OCI-LY3 (cell line): ENCODE measurements around the gene THEM5.

Experiments used
- H2AFZ ChIP-seq: fragments of 200-600, 300-600 bp; shearing (Covaris generic); 2 replicates; pipeline ENCODE4 v1.6.0; 2014; ENCODE audit warnings: antibody characterized with exemption, low read depth, low read length
- H3K27ac ChIP-seq: fragments of 200-600, 300-600 bp; sonication (generic); 2 replicates; pipeline ENCODE4 v1.5.1; 2014; ENCODE audit warnings: mild to moderate bottlenecking, low read length, moderate library complexity, mixed read lengths
- H3K27me3 ChIP-seq: fragments of 200-600, 300-600 bp; sonication (generic); 2 replicates; pipeline ENCODE4 v1.6.1; 2014; ENCODE audit warnings: low read depth, low read length, mixed read lengths
- H3K36me3 ChIP-seq: fragments of 200-600, 300-600 bp; sonication (generic); replicated peaks from 2 replicates; pipeline ENCODE3; 2014; ENCODE audit warnings: low read depth, low read length, mixed read lengths
- H3K4me1 ChIP-seq: fragments of 300-600, 200-600 bp; sonication (generic); 2 replicates; pipeline ENCODE4 v1.6.1; 2014; ENCODE audit warnings: low read length, mixed read lengths
- H3K4me2 ChIP-seq: fragments of 200-600, 300-600 bp; sonication (generic); 2 replicates; pipeline ENCODE4 v1.6.1; 2014; ENCODE audit warnings: low read length, mixed read lengths
- H3K4me3 ChIP-seq: fragments of 300-600, 200-600 bp; sonication (generic); 2 replicates; pipeline ENCODE4 v1.5.1; 2014; ENCODE audit warnings: antibody characterized with exemption, mild to moderate bottlenecking, low read length, moderate library complexity
- H3K79me2 ChIP-seq: fragments of 300-600, 200-600 bp; shearing (Covaris generic); 2 replicates; pipeline ENCODE4 v1.6.1; 2014; ENCODE audit warnings: mild to moderate bottlenecking, low read length, mixed read lengths
- H3K9ac ChIP-seq: fragments of 300-600, 200-600 bp; shearing (Covaris generic); 2 replicates; pipeline ENCODE4 v1.6.0; 2014; ENCODE audit warnings: mild to moderate bottlenecking, low read length, moderate library complexity
- H3K9me3 ChIP-seq: fragments of 200-600, 300-600 bp; shearing (Covaris generic); 2 replicates; pipeline ENCODE4 v1.6.1; 2014; ENCODE audit warnings: low read length, mixed read lengths; ENCODE audit not compliant: insufficient read depth
- H4K20me1 ChIP-seq: fragments of 200-600, 300-600 bp; sonication (generic); 2 replicates; pipeline ENCODE4 v1.6.1; 2016; ENCODE audit warnings: low read length, mixed read lengths; ENCODE audit not compliant: insufficient read depth
- CTCF ChIP-seq: fragments of 200-600, 300-600 bp; sonication (generic); IDR thresholded peaks from 2 replicates; pipeline ENCODE4 v1.5.1; 2014; ENCODE audit warnings: antibody characterized with exemption, low read length, low read depth
- EZH2phosphoT487 ChIP-seq: fragments of 200-600 bp; shearing (Covaris generic); IDR thresholded peaks from 2 replicates; pipeline ENCODE4 v1.6.1; 2018; ENCODE audit warnings: antibody characterized with exemption, mixed run types, low read depth

THEM5 gene

DNA sequence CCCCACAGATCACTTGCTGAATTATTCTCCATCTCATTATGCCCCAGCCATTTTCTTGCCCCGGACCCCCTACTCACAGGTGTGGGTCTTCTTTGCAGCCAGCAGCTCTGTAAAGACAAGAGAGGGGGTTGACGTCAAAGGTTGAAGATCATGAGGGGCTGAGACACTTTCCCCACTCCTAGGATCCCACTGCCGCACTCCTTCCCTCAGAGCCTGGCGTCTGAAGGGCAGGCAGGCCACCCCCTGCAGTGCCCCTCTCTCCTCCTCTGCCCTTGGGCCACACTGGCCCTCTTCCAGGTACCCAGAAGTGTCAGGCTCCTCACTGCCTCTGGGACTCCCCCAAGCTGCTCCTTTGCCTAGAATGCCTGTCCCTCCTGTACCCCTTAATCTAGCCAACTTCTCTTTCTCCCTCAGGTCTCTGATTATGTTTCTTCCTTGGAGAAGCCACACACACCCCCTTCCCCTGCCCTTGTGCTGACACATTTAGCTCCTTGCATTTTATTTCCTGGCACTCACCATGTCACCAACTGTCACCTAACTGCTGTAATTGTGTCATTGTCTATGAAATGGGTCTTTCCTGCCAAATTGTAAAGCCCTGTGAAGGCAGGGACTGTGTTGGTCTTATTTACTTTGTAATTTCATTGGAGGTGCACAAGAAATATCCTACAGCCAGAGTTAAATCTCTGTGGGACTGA, 24.0 kb downstream of the THEM5 start:
- Histone ChIP-seq H3K79me2 (no peaks in the 10 kb centered on the region), H4K20me1 (no peaks in the 10 kb centered on the region), H3K4me2 (no peak overlapping the region), H3K9ac (no peak overlapping the region), H3K4me1 (peaks cover 11% of the 10 kb centered on the region), H3K27me3 (no peaks in the 10 kb centered on the region), H3K4me3 (no peak overlapping the region), H2AFZ (no peak overlapping the region), H3K9me3 (no peaks in the 10 kb centered on the region), H3K27ac (no peak overlapping the region), H3K36me3 (no peaks in the 10 kb centered on the region)
- TF ChIP-seq EZH2phosphoT487 (no peak), CTCF (no peak)

GRCh38 chr1:151828921-151829320, 24.6 kb downstream of the THEM5 start:
- Histone ChIP-seq H3K9ac (no peak overlapping the region), H2AFZ (no peak overlapping the region), H3K4me1 (peaks cover 11% of the 10 kb centered on the region), H3K9me3 (no peaks in the 10 kb centered on the region), H4K20me1 (no peaks in the 10 kb centered on the region), H3K4me3 (no peak overlapping the region), H3K27me3 (no peaks in the 10 kb centered on the region), H3K27ac (no peak overlapping the region), H3K36me3 (no peaks in the 10 kb centered on the region), H3K79me2 (no peaks in the 10 kb centered on the region), H3K4me2 (no peak overlapping the region)
- TF ChIP-seq EZH2phosphoT487 (no peak), CTCF (no peak)

GRCh38 chr1:151827853-151828252, 25.7 kb downstream of the THEM5 start:
- Histone ChIP-seq H3K27me3 (no peaks in the 10 kb centered on the region), H3K9ac (no peak overlapping the region), H3K4me2 (no peak overlapping the region), H3K4me3 (no peak overlapping the region), H3K79me2 (no peaks in the 10 kb centered on the region), H2AFZ (no peak overlapping the region), H3K36me3 (no peaks in the 10 kb centered on the region), H3K9me3 (no peaks in the 10 kb centered on the region), H4K20me1 (no peaks in the 10 kb centered on the region), H3K27ac (no peak overlapping the region), H3K4me1 (peaks cover 11% of the 10 kb centered on the region)
- no peak for TF ChIP-seq CTCF
- no peak for TF ChIP-seq EZH2phosphoT487

GRCh38 chr1:151825751-151826660, 27.5 kb downstream of the THEM5 start:
- Histone ChIP-seq H3K9ac (no peak overlapping the region), H3K4me3 (no peak overlapping the region), H3K79me2 (no peaks in the 10 kb centered on the region), H3K4me2 (no peak overlapping the region), H3K4me1 (peaks cover 26% of the 10 kb centered on the region), H2AFZ (no peak overlapping the region), H3K27ac (no peak overlapping the region), H4K20me1 (no peaks in the 10 kb centered on the region), H3K27me3 (no peaks in the 10 kb centered on the region), H3K9me3 (no peaks in the 10 kb centered on the region), H3K36me3 (no peaks in the 10 kb centered on the region)
- TF ChIP-seq EZH2phosphoT487 = no peak
- TF ChIP-seq CTCF = no peak
